ENCODE results near the gene KYNU.
A peak's percentile ranks its signal among the peaks of the same experiment; 100 is the strongest.
"Not testable (repeated sequence)": the region's sequence is repeated elsewhere in the genome, so short reads cannot be mapped to it uniquely, and the experiment has no call there.

Gene KYNU

DNA sequence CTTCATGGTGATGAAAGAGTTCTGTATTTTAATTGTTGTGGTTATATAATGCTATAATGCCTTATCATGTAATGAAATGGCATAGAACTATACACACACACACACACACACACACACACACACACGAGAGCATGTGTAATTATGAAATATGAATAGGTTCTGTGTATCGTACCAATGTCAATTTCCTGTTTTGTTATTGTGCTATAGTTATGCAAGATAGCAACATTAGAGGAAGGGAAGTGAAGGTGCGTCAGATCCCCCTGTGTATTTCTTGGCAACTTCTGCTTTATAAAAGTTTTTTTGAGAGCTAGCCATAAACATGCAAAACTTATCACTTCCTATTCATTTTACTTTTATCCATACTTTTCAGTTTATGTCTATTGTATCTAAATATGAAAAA is 191.0 kb downstream of the KYNU start:
- no peak for FAIRE-seq
- no peak for DNase-seq (ENCODE audit: insufficient read length, low spot score)
- TF ChIP-seq PAX5 (IDR thresholded peaks at IDR 0.05; ENCODE audit: insufficient read depth, low read length, severe bottlenecking) (no peak), TAF1 (IDR thresholded peaks at IDR 0.05; ENCODE audit: low read depth, low read length) (no peak), POLR2A (IDR thresholded peaks at IDR 0.05; ENCODE audit: low read depth, low read length) (no peak), POLR2AphosphoS5 (IDR thresholded peaks at IDR 0.05; ENCODE audit: low read depth, low read length) (no peak), SPI1 (IDR thresholded peaks at IDR 0.05; ENCODE audit: low read depth, low read length) (no peak), POU2F2 (IDR thresholded peaks at IDR 0.05; ENCODE audit: low read depth, low read length) (no peak)

DNA sequence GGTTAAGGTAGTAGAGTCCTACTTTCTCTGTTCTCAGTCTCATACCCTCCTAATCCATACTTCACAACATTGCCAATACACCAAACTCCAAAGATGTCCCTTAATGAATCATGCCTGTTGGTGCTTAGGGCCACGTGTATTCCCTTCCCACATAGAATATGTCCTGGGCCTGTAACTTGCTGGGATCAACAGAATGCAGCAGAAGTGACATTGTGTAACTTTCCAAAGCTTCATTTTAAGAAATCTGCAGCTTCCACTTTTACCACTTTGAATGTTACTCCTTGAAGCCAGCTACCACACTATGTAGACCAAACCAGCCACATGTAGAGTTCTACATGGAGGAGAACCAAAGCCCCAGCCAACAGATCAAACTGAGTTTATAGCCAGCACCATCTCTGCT is 193.2 kb downstream of the KYNU start:
- no peak for FAIRE-seq

DNA sequence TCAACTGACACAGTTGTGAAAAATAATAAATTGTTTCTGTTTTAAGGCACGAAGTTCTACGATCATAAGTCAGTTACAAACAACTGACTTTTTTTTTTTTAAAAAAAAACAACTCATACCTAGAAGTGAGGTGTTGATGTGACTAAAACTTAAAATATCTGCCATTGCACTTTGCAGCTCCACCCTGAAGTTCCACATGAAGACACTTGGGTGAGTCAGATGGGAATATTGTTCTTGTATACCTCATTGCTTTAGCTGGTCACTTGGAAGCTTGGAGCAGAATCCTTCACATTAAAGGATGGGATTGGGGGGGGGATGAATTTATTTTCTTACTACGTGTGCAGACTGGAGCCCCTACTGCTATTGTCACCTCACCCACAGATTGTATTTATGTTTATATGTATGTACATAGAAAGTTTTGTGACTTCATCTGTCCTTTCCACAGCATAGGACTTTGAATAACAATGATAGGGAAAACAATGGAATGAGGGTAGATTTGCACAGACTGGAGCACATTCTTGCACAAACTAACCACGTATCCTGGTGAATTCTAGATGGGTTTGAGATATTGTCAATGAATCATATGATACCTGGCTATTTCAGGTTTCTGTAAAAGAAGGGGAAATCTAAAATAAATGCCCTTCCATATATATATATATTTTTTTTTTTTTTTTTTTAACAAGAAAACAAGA is 193.9 kb downstream of the KYNU start:
- no peak for DNase-seq (ENCODE audit: insufficient read length, low spot score)
- no peak for FAIRE-seq

More for the DNA sequence above, 193.2 kb downstream of the KYNU start:
- TF ChIP-seq POU2F2 (IDR thresholded peaks at IDR 0.05; ENCODE audit: low read depth, low read length) (no peak), TAF1 (IDR thresholded peaks at IDR 0.05; ENCODE audit: low read depth, low read length) (no peak), POLR2AphosphoS5 (IDR thresholded peaks at IDR 0.05; ENCODE audit: low read depth, low read length) (no peak), PAX5 (IDR thresholded peaks at IDR 0.05; ENCODE audit: insufficient read depth, low read length, severe bottlenecking) (no peak), POLR2A (IDR thresholded peaks at IDR 0.05; ENCODE audit: low read depth, low read length) (no peak), SPI1 (IDR thresholded peaks at IDR 0.05; ENCODE audit: low read depth, low read length) (no peak)
- no peak for DNase-seq (ENCODE audit: insufficient read length, low spot score)

DNA sequence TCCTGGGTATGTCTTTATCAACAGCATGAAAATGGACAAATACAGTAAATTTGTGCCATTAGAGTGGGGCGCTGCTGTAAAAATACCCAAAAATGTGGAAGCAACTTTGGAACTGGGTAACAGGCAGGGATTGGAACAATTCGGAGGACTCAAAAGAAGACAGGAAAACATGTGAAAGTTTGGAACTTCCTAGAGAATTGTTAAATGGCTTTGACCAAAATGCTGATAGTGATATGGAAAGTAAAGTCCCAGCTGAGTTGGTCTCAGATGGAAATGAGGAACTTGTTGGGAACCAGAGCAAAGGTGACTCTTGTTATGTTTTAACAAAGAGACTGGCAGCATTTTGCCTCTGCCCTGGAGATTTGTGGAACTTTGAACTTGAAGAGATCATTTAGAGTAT is 197.4 kb downstream of the KYNU start:
- not testable (repeated sequence) for FAIRE-seq; DNase-seq (ENCODE audit: insufficient read length, low spot score)

More for the DNA sequence above, 193.9 kb downstream of the KYNU start:
- TF ChIP-seq TAF1 (IDR thresholded peaks at IDR 0.05; ENCODE audit: low read depth, low read length) (no peak), POLR2A (IDR thresholded peaks at IDR 0.05; ENCODE audit: low read depth, low read length) (no peak), POU2F2 (IDR thresholded peaks at IDR 0.05; ENCODE audit: low read depth, low read length) (no peak), SPI1 (IDR thresholded peaks at IDR 0.05; ENCODE audit: low read depth, low read length) (no peak), POLR2AphosphoS5 (IDR thresholded peaks at IDR 0.05; ENCODE audit: low read depth, low read length) (no peak), PAX5 (IDR thresholded peaks at IDR 0.05; ENCODE audit: insufficient read depth, low read length, severe bottlenecking) (no peak)

DNA sequence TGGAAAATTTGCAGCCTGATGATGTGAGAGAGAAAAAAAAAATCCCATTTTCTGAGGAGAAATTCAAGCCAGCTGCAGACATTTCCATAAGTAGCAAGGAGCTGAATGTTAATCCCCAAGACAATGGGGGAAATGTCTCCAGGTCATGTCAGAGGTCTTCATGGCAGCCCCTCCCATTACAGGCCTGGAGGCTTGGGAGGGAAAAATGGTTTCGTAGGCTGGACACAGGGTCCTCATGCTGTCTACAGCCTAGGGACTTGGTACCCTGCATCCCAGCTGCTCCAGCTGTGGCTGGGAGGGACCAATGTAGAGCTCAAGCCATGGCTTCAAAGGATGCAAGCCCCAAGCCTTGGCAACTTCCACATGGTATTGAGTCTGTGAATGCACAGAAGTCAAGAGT is 198.2 kb downstream of the KYNU start:
- DNase-seq (ENCODE audit: insufficient read length, low spot score) (no peak), FAIRE-seq (no peak)
- TF ChIP-seq POLR2AphosphoS5 (IDR thresholded peaks at IDR 0.05; ENCODE audit: low read depth, low read length) (no peak), TAF1 (IDR thresholded peaks at IDR 0.05; ENCODE audit: low read depth, low read length) (no peak), POLR2A (IDR thresholded peaks at IDR 0.05; ENCODE audit: low read depth, low read length) (no peak), POU2F2 (IDR thresholded peaks at IDR 0.05; ENCODE audit: low read depth, low read length) (no peak), PAX5 (IDR thresholded peaks at IDR 0.05; ENCODE audit: insufficient read depth, low read length, severe bottlenecking) (no peak), SPI1 (IDR thresholded peaks at IDR 0.05; ENCODE audit: low read depth, low read length) (no peak)

DNA sequence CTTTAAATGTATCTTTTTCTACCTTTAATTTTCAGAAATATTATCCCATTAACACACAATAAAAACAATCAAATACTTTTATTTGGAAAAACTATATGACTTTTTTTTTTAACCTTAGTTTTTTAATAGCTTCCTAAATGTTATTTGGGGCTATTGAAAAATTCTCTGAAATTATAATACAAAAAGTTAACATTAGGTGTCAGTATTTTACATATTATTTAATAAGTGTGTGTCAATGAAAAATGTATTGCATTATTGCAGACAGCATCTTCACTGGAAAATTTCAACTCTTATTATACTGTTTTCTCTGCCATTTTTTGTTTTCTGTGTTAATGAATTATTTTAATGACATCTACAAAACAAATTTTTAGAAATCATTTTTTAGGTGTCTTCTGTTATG is 200.6 kb downstream of the KYNU start:
- DNase-seq (ENCODE audit: insufficient read length, low spot score) (no peak), FAIRE-seq (no peak)
- TF ChIP-seq POLR2A (IDR thresholded peaks at IDR 0.05; ENCODE audit: low read depth, low read length) (no peak), POLR2AphosphoS5 (IDR thresholded peaks at IDR 0.05; ENCODE audit: low read depth, low read length) (no peak), PAX5 (IDR thresholded peaks at IDR 0.05; ENCODE audit: insufficient read depth, low read length, severe bottlenecking) (no peak), SPI1 (IDR thresholded peaks at IDR 0.05; ENCODE audit: low read depth, low read length) (no peak), TAF1 (IDR thresholded peaks at IDR 0.05; ENCODE audit: low read depth, low read length) (no peak), POU2F2 (IDR thresholded peaks at IDR 0.05; ENCODE audit: low read depth, low read length) (no peak)

DNA sequence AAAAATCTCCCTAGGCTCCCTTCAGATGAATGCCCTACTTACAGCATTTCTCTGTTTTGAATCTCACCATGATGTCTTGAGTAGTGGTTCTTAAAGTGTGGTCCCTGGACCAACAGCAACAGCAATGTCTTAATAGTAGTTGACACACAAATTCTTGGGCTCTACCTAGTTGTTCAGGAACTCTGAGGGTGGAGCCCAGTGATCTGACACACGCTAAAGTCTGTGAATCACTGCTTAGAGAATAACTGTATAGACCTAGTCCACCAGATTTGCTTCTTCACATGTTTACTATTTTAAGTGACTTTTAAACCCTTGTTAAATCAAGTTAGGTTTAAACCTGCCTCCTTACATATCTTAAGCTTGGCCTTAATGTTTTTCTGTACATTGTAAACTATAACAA is 204.2 kb downstream of the KYNU start:
- DNase-seq (ENCODE audit: insufficient read length, low spot score): no peak
- FAIRE-seq: peak; percentile 28
- no peak for TF ChIP-seq TAF1 (IDR thresholded peaks at IDR 0.05; ENCODE audit: low read depth, low read length)
- TF ChIP-seq SPI1 (IDR thresholded peaks at IDR 0.05; ENCODE audit: low read depth, low read length): no peak
- TF ChIP-seq POU2F2 (IDR thresholded peaks at IDR 0.05; ENCODE audit: low read depth, low read length): no peak
- TF ChIP-seq POLR2AphosphoS5 (IDR thresholded peaks at IDR 0.05; ENCODE audit: low read depth, low read length): no peak
- no peak for TF ChIP-seq PAX5 (IDR thresholded peaks at IDR 0.05; ENCODE audit: insufficient read depth, low read length, severe bottlenecking)
- no peak for TF ChIP-seq POLR2A (IDR thresholded peaks at IDR 0.05; ENCODE audit: low read depth, low read length)

DNA sequence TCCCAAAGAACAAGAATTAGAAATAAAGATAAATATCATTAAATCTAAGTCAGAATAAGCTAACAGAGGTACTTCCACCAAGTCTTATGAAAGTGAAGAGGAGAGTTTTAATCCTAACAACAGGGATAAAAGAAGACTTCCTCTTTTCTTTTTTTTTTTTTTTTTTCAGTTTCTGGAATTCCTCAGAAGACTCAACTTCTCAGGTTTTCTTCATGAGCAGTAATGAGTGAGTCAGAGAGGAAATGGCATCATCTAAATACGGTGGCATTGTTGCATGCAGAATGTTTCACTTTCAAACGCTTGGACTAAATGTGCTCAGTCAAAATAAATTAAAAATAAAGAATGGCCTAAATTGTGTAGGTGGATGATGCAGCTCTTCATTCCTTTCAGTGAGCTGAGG is 206.2 kb downstream of the KYNU start:
- no peak for DNase-seq (ENCODE audit: insufficient read length, low spot score)
- no peak for FAIRE-seq

DNA sequence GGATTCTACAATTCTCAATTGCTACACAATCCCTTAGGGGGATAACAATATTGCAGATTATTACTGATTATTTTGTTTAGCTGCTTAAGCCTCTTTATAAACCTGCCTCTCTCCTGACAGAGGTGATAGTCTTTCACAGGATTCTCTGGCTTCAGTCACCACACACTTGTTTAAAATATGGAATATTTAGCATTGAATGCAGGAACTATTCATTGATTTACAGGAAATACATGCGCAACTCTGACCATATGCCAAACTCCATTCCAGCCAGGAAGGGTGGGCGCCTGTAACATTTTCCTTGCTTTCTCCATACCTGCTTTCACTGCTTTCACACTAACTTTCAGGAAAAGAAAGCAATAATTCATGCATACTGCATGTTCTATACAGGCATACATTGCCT is 207.0 kb downstream of the KYNU start:
- FAIRE-seq: no peak
- TF ChIP-seq SPI1 (IDR thresholded peaks at IDR 0.05; ENCODE audit: low read depth, low read length) (no peak), TAF1 (IDR thresholded peaks at IDR 0.05; ENCODE audit: low read depth, low read length) (no peak)
- no peak for DNase-seq (ENCODE audit: insufficient read length, low spot score)

More for the DNA sequence above, 206.2 kb downstream of the KYNU start:
- TF ChIP-seq POLR2A (IDR thresholded peaks at IDR 0.05; ENCODE audit: low read depth, low read length) (no peak), PAX5 (IDR thresholded peaks at IDR 0.05; ENCODE audit: insufficient read depth, low read length, severe bottlenecking) (no peak), POU2F2 (IDR thresholded peaks at IDR 0.05; ENCODE audit: low read depth, low read length) (no peak)

DNA sequence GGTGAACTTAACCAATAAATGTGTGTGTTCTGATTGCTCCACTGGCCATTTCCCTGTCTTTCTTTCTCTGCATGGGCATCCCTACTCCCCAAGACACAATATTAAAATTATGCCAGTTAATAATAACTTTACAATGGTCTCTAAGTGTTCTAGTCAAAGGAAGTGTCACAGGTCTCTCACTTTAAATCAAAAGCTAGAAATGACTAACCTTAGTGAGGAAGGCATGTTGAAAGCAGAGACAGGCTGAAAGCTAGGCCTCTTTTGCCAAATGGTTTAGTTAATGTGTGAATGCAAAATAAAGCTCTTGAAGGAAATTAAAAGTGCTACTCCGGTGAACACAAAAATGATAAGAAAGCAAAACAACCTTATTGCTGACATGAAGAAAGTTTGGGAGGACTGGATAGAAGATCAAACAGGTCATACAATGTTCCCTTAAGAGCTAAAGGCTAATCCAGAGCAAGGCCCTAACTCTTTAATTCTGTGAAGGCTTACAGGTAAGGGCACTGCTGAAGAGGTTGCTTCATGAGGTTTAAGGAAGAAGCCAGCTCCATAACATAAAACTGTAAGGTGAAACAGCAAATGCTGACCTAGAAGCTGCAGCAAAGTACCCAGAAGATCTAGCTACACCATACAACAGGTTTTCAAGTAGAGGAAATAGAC is 207.8 kb downstream of the KYNU start:
- TF ChIP-seq POLR2AphosphoS5 (IDR thresholded peaks at IDR 0.05; ENCODE audit: low read depth, low read length) (no peak), POU2F2 (IDR thresholded peaks at IDR 0.05; ENCODE audit: low read depth, low read length) (no peak), POLR2A (IDR thresholded peaks at IDR 0.05; ENCODE audit: low read depth, low read length) (no peak), SPI1 (IDR thresholded peaks at IDR 0.05; ENCODE audit: low read depth, low read length) (no peak), PAX5 (IDR thresholded peaks at IDR 0.05; ENCODE audit: insufficient read depth, low read length, severe bottlenecking) (no peak), TAF1 (IDR thresholded peaks at IDR 0.05; ENCODE audit: low read depth, low read length) (no peak)
- DNase-seq (ENCODE audit: insufficient read length, low spot score): no peak
- FAIRE-seq: no peak

All from GM12891 (cell line).